Measurements from ENCODE around the gene HTR6.

DNA sequence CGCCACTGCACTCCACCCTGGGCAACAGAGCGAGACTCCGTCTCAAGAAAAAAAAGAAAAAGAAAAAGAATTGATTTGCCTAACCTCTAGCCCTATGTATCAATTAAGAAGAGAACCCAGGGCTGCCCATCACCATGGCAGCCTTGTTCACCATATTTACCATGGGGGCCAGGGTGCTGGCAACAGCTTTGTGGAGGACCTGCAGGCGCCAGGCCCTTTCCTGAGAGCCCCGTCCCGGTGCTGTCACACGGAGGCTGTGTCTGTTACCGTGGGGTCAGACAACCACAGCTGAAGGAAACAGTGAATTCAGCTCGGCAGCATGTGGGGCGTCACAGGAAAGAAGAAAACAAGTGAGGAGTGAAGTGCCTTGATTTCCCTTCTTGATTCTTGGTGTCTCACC lies 27.1 kb upstream of the HTR6 start:
- TF ChIP-seq EZH2 (IDR thresholded peaks at IDR 0.05; ENCODE audit: insufficient read depth, poor library complexity, severe bottlenecking) = no peak
- TF ChIP-seq EZH2phosphoT487 (IDR thresholded peaks at IDR 0.05; ENCODE audit: insufficient read depth, low read depth) = no peak
